SK-N-MC (cell line): ENCODE measurements around the gene SLC22A17.

Source experiments
- EZH2 ChIP-seq: fragments of 200-600 bp; sonication (generic); IDR thresholded peaks from one replicate; pipeline ENCODE4 v1.6.1; 2017; ENCODE audit warnings: antibody characterized with exemption
- POLR2AphosphoS5 ChIP-seq: IDR thresholded peaks from 2 replicates; pipeline ENCODE4 v1.6.1; 2012; ENCODE audit warnings: mild to moderate bottlenecking, low read depth, low read length, borderline replicate concordance

DNA sequence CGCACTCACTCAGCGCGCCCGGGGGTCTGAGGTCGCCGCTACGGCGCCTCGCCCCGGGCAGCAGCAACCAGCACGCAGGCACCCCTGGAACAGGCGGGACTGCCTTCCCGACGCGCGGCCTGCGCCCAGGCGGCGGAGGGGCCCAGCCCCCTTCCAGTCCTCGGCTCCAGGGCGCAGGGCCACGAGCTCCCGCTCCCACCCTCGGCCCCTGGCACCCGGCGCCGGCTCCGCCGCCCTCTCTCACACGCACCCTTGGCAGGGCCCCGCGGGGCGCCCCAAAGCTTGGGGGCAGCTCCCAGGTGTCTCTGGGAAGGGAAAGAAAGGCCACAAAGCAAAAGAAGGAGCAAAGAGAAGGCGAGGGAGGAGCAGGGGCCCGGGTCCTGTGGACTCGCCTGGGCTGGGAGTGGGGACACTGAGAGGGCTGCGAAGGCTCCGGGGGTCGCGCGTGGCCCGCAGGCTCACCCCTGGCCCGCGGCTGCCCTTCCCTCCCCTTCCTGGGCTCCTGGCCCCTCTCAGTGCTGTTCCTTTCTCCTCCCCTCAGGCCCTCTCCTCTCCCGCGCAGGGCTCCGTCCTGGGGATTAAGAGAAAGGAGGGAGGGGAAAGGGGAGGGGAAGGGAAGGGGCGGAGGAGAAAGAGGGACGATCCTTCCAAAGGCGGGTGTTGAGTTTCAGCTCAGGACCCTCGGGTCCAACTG is 13.2 kb upstream of the SLC22A17 start:
- TF ChIP-seq POLR2AphosphoS5 (peak; percentile 99), EZH2 (no peak)
